ENCODE data around the gene KCNK17. TPM values are rescaled to one million over a fixed set of nuclear protein-coding genes. Genes with fewer than 3 reads are reported as not detected.

Gene KCNK17
- total and polyA plus RNA-seq, 2 donors (not counting 3 experiments of a cell fraction or from before 2014, with no cell fraction given), result not detected

DNA sequence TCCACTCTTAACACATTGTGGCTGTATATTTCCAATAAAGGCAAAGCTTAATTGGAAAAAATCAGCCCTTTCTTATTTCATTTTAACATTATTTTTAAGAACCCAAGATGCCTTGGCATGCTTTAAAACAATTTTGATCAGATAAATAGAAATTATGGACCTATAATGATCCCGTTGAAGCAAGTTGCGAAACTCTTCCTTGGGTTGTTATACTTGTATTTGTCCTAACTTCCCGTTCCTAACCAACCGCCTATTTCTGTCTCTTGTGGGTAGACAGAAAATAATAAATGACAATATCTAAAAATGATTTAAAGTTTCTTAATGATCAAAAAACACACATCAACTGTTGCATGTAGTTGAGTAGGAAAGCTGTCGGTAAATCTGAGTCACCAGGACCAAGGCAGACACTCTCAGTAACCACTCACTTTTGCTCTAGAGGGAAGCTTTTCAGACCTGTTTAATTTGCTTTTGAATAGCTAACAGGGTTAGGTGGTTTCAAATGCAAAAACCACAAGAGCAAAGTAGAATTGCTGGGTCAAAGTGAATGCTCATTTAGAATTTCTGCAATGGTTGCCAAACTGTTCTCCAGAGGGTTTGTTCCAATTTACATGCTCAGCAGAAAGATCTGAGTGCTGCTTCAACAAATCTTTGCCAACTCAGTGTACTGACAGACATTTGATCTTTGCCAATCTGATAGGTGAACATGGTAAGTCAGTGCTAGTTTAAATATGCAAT lies 50.7 kb downstream of the KCNK17 start:
- Histone ChIP-seq H3K4me1 (ENCODE audit: control insufficient read depth, extremely low read depth, insufficient read depth, low read length) (no peaks in the 10 kb centered on the region), H3K27me3 (ENCODE audit: control insufficient read depth in 2 of 2, insufficient read depth in 2 of 2, low read length in 2 of 2) (no peaks in the 10 kb centered on the region), H3K9me1 (replicated peaks; ENCODE audit: control insufficient read depth, extremely low read depth, insufficient read depth, low read length) (no peaks in the 10 kb centered on the region), H4K20me1 (replicated peaks; ENCODE audit: control insufficient read depth, extremely low read depth, insufficient read depth, low read length) (no peaks in the 10 kb centered on the region), H3K4me3 (replicated peaks in 1 of 3; ENCODE audit: insufficient read depth in 1 of 3, low read depth in 1 of 3, low read length in 3 of 3) (no peak overlapping the region), H2AFZ (ENCODE audit: low read depth, low read length) (no peak overlapping the region), H3K9me3 (replicated peaks; ENCODE audit: control insufficient read depth, insufficient read depth, low read length) (no peaks in the 10 kb centered on the region), H3K4me2 (ENCODE audit: insufficient read depth, low read length) (no peak overlapping the region), H3K79me2 (ENCODE audit: control insufficient read depth, insufficient read depth, low read length) (no peaks in the 10 kb centered on the region), H3K9ac (replicated peaks; ENCODE audit: extremely low read depth, insufficient read depth, low read length) (no peak overlapping the region), H3K36me3 (ENCODE audit: control insufficient read depth in 2 of 2, extremely low read depth in 1 of 2, insufficient read depth in 2 of 2, low read length in 2 of 2) (no peaks in the 10 kb centered on the region), H3K27ac (ENCODE audit: insufficient read depth, low read depth, low read length) (no peak overlapping the region)
- dilution Hi-C loops (cut with MboI; ENCODE audit: extremely low pct_ligation_motif_present, low sequenced_read_pairs), result no loop called here
- no TSS peak for BruUV-seq (replicated peaks)
- intact Hi-C loops (cut with micrococcal nuclease), result no loop called here
- no peak for TF ChIP-seq POLR2A (IDR thresholded peaks at IDR 0.05; ENCODE audit: low read depth, low read length)
- CTCF ChIA-PET, result no interaction called here
- POLR2A ChIA-PET, result no interaction called here
- no peak for DNase-seq (ENCODE audit: low read depth, low spot score)
- no peak for FAIRE-seq

DNA sequence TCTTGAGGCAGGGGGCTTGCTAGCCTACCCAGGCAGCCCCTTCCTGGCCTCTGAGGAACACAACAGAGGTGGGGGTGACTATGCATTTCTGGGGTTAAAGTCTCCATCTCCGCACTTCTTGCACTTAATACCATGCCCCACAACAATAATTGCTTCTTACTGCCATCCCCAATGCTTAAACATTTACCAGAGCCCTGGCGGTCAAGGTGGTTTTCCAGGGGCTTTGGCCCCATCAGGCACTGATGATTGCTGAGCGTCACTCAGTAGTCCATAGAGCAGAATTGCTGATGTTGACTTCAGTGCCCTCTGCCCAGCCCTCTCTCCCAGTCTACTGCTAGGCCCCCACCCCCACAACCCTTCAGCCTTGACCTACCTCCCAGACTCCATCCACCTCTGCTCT lies 52.5 kb downstream of the KCNK17 start:
- TF ChIP-seq, protein P1, sequence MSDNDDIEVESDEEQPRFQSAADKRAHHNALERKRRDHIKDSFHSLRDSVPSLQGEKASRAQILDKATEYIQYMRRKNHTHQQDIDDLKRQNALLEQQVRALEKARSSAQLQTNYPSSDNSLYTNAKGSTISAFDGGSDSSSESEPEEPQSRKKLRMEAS (IDR thresholded peaks at IDR 0.05; ENCODE audit: insufficient read depth, insufficient read length), result no peak
- no peak for TF ChIP-seq FOS (IDR thresholded peaks at IDR 0.05; ENCODE audit: borderline replicate concordance, insufficient read depth, low read length)
- TF ChIP-seq EZH2 (IDR thresholded peaks at IDR 0.05; ENCODE audit: borderline replicate concordance, low read depth, low read length, severe bottlenecking), result no peak
- no peak for TF ChIP-seq MYC (IDR thresholded peaks at IDR 0.05; ENCODE audit: low read depth, low read length)
- no peak for TF ChIP-seq POLR2A (IDR thresholded peaks at IDR 0.05; ENCODE audit: low read depth, low read length)

More for the DNA sequence above, 52.5 kb downstream of the KCNK17 start:
- DNase-seq (ENCODE audit: low read depth, low spot score) (no peak), FAIRE-seq (no peak)
- ChIA-PET POLR2A (no interaction called here), CTCF (interaction anchor here (1.0 kb wide), 1 partner anchor 96 kb away, joined by 3 read pairs; no protein-coding TSS in a partner anchor)
- BruUV-seq (replicated peaks), result no TSS peak
- intact Hi-C loops (cut with micrococcal nuclease) (no loop called here), dilution Hi-C loops (cut with MboI; ENCODE audit: extremely low pct_ligation_motif_present, low sequenced_read_pairs) (no loop called here)
- H3K9me1 ChIP-seq (replicated peaks; ENCODE audit: control insufficient read depth, extremely low read depth, insufficient read depth, low read length), result no peaks in the 10 kb centered on the region
- no peaks in the 10 kb centered on the region for H4K20me1 ChIP-seq (replicated peaks; ENCODE audit: control insufficient read depth, extremely low read depth, insufficient read depth, low read length)
- H3K4me1 ChIP-seq (ENCODE audit: control insufficient read depth, extremely low read depth, insufficient read depth, low read length), result no peaks in the 10 kb centered on the region
- H3K27me3 ChIP-seq (ENCODE audit: control insufficient read depth in 2 of 2, insufficient read depth in 2 of 2, low read length in 2 of 2), result no peaks in the 10 kb centered on the region
- H3K27ac ChIP-seq (ENCODE audit: insufficient read depth, low read depth, low read length), result no peak overlapping the region
- no peak overlapping the region for H3K4me2 ChIP-seq (ENCODE audit: insufficient read depth, low read length)
- no peaks in the 10 kb centered on the region for H3K36me3 ChIP-seq (ENCODE audit: control insufficient read depth in 2 of 2, extremely low read depth in 1 of 2, insufficient read depth in 2 of 2, low read length in 2 of 2)
- no peak overlapping the region for H3K9ac ChIP-seq (replicated peaks; ENCODE audit: extremely low read depth, insufficient read depth, low read length)
- no peak overlapping the region for H2AFZ ChIP-seq (ENCODE audit: low read depth, low read length)
- no peaks in the 10 kb centered on the region for H3K9me3 ChIP-seq (replicated peaks; ENCODE audit: control insufficient read depth, insufficient read depth, low read length)
- no peaks in the 10 kb centered on the region for H3K79me2 ChIP-seq (ENCODE audit: control insufficient read depth, insufficient read depth, low read length)
- H3K4me3 ChIP-seq (replicated peaks in 1 of 3; ENCODE audit: insufficient read depth in 1 of 3, low read depth in 1 of 3, low read length in 3 of 3), result no peak overlapping the region
